ENCODE results near the gene PRKAG2.

Gene PRKAG2

DNA sequence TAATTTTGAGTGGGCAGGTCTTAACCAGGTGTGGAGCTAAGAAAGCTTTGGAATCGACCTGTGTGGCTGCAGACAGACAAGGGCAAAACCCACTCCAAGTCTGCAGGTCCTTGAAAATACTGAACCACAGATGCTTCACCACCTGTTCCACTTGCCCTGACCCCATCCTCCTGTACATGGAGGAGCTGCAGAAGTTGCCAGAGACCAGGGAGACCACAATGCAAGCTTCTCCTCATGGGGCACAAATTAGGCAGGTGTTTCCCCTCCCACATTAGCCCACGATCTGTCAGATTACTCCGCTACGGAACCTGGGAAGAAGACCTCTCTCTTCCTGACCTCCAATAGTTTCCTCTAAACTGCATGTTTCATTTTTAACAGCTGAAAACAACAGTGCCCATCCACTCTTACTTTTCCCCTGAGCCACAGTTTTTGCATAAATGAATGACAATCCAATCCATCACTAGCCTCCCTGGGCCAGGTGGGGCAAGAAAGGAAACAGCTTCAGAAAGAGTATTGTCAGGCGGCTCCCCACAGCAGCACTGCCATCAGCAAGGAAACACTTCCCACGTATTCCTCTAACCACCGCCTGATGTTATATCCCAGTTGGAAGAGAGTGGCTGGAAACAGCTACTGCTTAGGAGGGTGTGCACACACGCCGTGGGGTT, 141.6 kb downstream of the PRKAG2 start:
- Histone ChIP-seq H3K9me3 (no peaks in the 10 kb centered on the region), H3K4me1 (peaks cover 21% of the 10 kb centered on the region), H3K36me3 (no peaks in the 10 kb centered on the region), H3K27me3 (no peaks in the 10 kb centered on the region), H3K4me3 (ENCODE audit: low read depth, low read length) (no peak overlapping the region; the same call in 1 of the 2 replicates)
- TF ChIP-seq, protein P1, sequence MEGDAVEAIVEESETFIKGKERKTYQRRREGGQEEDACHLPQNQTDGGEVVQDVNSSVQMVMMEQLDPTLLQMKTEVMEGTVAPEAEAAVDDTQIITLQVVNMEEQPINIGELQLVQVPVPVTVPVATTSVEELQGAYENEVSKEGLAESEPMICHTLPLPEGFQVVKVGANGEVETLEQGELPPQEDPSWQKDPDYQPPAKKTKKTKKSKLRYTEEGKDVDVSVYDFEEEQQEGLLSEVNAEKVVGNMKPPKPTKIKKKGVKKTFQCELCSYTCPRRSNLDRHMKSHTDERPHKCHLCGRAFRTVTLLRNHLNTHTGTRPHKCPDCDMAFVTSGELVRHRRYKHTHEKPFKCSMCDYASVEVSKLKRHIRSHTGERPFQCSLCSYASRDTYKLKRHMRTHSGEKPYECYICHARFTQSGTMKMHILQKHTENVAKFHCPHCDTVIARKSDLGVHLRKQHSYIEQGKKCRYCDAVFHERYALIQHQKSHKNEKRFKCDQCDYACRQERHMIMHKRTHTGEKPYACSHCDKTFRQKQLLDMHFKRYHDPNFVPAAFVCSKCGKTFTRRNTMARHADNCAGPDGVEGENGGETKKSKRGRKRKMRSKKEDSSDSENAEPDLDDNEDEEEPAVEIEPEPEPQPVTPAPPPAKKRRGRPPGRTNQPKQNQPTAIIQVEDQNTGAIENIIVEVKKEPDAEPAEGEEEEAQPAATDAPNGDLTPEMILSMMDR (IDR thresholded peaks at IDR 0.05; ENCODE audit: low read depth, low read length), result no peak
- DNase-seq, result no peak

DNA sequence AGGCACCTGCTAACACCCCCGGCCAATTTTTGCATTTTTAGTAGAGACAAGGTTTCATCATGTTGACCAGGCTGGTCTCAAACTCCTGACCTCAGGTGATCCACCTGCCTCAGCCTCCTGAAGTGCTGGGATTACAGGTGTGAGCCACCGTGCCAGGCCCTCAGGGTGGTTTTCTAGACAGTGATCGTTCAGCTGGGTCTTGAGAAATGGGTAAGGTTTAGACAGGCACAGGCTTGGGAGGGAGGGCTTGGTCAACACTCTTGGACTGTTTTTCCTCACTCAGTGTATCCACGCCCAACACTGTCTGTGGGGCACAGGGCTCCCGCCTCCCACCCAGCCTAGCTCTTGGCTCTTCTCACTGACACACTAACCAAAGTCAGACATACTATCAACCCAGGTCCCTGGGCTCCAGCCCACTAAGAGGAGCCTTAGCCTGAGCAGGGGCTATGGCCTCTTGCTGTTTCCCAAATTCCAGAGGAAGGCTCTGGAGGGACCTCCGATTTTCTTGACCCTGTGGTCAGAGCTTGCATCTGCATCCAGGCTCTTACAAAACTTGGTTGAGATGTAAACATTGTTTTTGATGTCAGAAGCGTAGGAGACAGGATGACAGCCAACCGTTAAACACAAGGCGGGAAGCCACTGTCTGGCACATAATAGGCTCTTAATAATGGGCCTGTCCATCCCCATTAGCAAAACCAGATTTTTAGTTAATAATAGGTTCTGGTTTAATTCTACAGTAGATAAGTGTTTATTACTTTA, 143.9 kb downstream of the PRKAG2 start:
- Histone ChIP-seq H3K36me3 (no peaks in the 10 kb centered on the region), H3K9me3 (no peaks in the 10 kb centered on the region), H3K4me1 (peaks cover 29% of the 10 kb centered on the region), H3K4me3 (ENCODE audit: low read depth, low read length) (no peak overlapping the region), H3K27me3 (no peaks in the 10 kb centered on the region)
- DNase-seq, result no peak
- TF ChIP-seq, protein P1 (IDR thresholded peaks at IDR 0.05; ENCODE audit: low read depth, low read length), result no peak

DNA sequence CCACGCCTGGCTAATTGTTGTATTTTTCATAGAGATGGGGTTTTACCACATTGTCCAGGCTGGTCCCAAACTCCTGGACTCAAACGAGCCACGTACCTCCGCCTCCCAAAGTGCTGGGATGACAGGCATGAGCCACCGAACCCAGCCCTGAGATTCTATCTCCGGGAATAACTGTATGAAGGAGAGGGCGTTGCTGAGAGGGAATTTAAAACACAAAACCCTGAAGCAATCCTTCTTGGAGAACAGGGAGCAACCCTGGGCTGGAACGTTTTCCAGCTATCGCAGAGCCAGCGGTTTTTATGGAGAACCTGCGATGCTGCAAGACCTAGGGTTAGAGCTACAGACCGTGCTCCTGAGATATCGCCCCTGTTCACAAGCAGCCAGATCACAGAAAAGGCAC, 144.6 kb downstream of the PRKAG2 start:
- no peaks in the 10 kb centered on the region for H3K27me3 ChIP-seq
- DNase-seq, result no peak
- no peak overlapping the region for H3K4me3 ChIP-seq (ENCODE audit: low read depth, low read length)
- no peaks in the 10 kb centered on the region for H3K36me3 ChIP-seq
- TF ChIP-seq, protein P1 (IDR thresholded peaks at IDR 0.05; ENCODE audit: low read depth, low read length), result no peak
- no peaks in the 10 kb centered on the region for H3K9me3 ChIP-seq
- H3K4me1 ChIP-seq, result peaks cover 34% of the 10 kb centered on the region

DNA sequence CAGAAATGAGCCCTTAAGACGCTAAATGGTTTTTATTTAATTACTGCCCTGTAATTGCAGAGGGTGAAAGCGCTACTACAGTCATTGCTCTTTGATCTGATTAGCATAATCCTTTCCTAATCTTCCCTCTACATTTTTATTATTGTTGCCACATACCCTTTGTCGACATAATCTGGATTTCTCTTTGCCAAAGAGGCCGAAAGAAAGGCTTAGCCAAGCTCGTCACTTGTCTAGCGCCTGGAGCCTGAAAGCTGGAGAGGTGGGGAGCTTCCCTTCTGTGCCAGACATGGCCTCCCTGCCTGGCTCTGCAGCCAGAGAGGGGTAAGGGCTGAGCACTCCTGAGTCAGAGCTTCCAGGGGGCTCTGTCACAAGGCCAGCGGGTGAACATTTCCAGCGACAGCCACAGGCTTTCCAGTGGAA, 145.9 kb downstream of the PRKAG2 start:
- DNase-seq, result peak; percentile 76

DNA sequence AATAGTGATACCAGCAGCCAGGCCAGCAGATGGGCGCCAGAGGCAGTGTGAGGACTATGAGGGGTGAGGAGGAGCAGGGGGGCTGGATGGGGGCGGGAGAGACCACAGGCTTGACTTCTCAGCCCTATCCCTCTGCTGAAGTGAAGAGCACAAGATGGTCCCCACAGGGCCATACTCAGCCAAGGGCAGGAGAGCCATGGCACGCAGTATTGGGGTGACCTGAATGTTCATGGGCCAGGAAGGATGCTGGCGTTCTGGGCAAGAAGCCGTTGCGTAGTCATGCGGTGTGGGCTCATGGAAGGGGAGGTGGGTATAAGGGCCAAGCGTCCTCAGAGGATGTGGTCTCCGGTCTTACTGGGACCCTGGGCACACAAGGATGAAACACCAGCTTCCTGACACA, 146.3 kb downstream of the PRKAG2 start:
- no peaks in the 10 kb centered on the region for H3K27me3 ChIP-seq
- H3K4me3 ChIP-seq (ENCODE audit: low read depth, low read length), result no peak overlapping the region; the same call in 1 of the 2 replicates
- H3K4me1 ChIP-seq, result peaks cover 40% of the 10 kb centered on the region
- DNase-seq, result no peak
- H3K36me3 ChIP-seq, result no peaks in the 10 kb centered on the region
- no peaks in the 10 kb centered on the region for H3K9me3 ChIP-seq
- TF ChIP-seq, protein P1 (IDR thresholded peaks at IDR 0.05; ENCODE audit: low read depth, low read length), result no peak

More for the DNA sequence above, 145.9 kb downstream of the PRKAG2 start:
- H3K4me3 ChIP-seq (ENCODE audit: low read depth, low read length), result peak overlapping the region; percentile 0; the same call in 1 of the 2 replicates
- H3K36me3 ChIP-seq, result no peaks in the 10 kb centered on the region
- H3K27me3 ChIP-seq, result no peaks in the 10 kb centered on the region
- TF ChIP-seq, protein P1 (IDR thresholded peaks at IDR 0.05; ENCODE audit: low read depth, low read length), result no peak
- no peaks in the 10 kb centered on the region for H3K9me3 ChIP-seq
- H3K4me1 ChIP-seq, result peaks cover 40% of the 10 kb centered on the region

DNA sequence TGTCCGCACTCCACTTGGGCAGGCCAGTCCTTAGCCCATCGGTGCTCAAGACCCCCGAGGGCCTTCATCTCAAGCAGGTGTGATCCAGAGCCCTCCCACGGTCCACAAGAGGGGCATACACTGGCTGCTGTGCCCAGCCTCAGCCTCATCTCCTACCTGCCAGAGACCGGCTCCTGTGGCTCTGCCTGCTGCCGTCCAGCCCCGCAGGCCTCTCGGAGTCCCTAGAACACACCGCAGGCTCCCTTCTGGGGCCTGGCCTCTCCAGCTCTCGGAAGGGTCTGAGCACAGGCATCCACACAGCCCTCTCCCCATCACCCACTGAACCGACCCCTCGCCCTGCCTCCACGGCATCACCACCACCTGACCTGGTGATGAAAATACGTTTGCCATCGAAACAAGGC, 147.4 kb downstream of the PRKAG2 start:
- DNase-seq, result no peak
- Histone ChIP-seq H3K27me3 (no peaks in the 10 kb centered on the region), H3K9me3 (no peaks in the 10 kb centered on the region), H3K36me3 (no peaks in the 10 kb centered on the region), H3K4me1 (peaks cover 39% of the 10 kb centered on the region), H3K4me3 (ENCODE audit: low read depth, low read length) (no peak overlapping the region)
- TF ChIP-seq, protein P1 (IDR thresholded peaks at IDR 0.05; ENCODE audit: low read depth, low read length), result no peak

Data from BE2C (cell line).